ENCODE data around the gene TMEM107.

The TMEM107 gene

GRCh38 chr17:8173056-8173870, 2.9 kb downstream of the TMEM107 start (continued):
- TF ChIP-seq ZSCAN23 (tag by site-specific recombination; IDR thresholded peaks at IDR 0.05) (peak; percentile 92; the same call in 1 of the 2 replicates), KLF10 (tag by site-specific recombination; IDR thresholded peaks at IDR 0.05) (peak; percentile 92), ZNF302 (tag by site-specific recombination; IDR thresholded peaks at IDR 0.05; ENCODE audit: low read depth) (no peak), ZNF791 (tag by site-specific recombination; IDR thresholded peaks at IDR 0.05) (no peak), TCF7L2 (IDR thresholded peaks at IDR 0.05; ENCODE audit: borderline replicate concordance, low read depth, low read length) (peak; percentile 37; the same call in 1 of the 2 replicates), ZNF510 (tag by site-specific recombination; IDR thresholded peaks at IDR 0.05; ENCODE audit: insufficient replicate concordance) (no peak), WT1 (tag by site-specific recombination; IDR thresholded peaks at IDR 0.05) (peak; percentile 41; the same call in 1 of the 2 replicates), ZNF148 (tag by site-specific recombination; IDR thresholded peaks at IDR 0.05; ENCODE audit: borderline replicate concordance) (no peak), SP3 (tag by site-specific recombination; IDR thresholded peaks at IDR 0.05) (peak; percentile 69), ZNF776 (tag by site-specific recombination; IDR thresholded peaks at IDR 0.05; ENCODE audit: borderline replicate concordance) (no peak), ZNF10 (tag by site-specific recombination; IDR thresholded peaks at IDR 0.05) (peak; percentile 88), ZNF362 (tag by site-specific recombination; IDR thresholded peaks at IDR 0.05) (peak; percentile 78; the same call in 1 of the 2 replicates), ZNF274 (IDR thresholded peaks at IDR 0.05; ENCODE audit: low read length) (no peak), ZNF274 (tag by site-specific recombination; IDR thresholded peaks at IDR 0.05; ENCODE audit: borderline replicate concordance) (no peak), ZNF248 (tag by site-specific recombination; IDR thresholded peaks at IDR 0.05) (no peak), ZNF792 (tag by site-specific recombination; IDR thresholded peaks at IDR 0.05) (no peak), ZBTB48 (tag by site-specific recombination; IDR thresholded peaks at IDR 0.05) (no peak), ZNF529 (tag by site-specific recombination; IDR thresholded peaks at IDR 0.05; ENCODE audit: insufficient replicate concordance) (no peak), ZNF580 (tag by site-specific recombination; IDR thresholded peaks at IDR 0.05) (peak; percentile 92), ZNF19 (tag by site-specific recombination; IDR thresholded peaks at IDR 0.05; ENCODE audit: low read depth) (no peak), ZNF423 (tag by site-specific recombination; IDR thresholded peaks at IDR 0.05) (no peak), ZNF341 (tag by site-specific recombination; IDR thresholded peaks at IDR 0.05; ENCODE audit: low read depth) (no peak), ZBTB6 (tag by site-specific recombination; IDR thresholded peaks at IDR 0.05) (no peak; the same call in 1 of the 2 replicates), ZBTB10 (tag by site-specific recombination; IDR thresholded peaks at IDR 0.05) (peak; percentile 39; the same call in 1 of the 2 replicates), ZBTB21 (tag by site-specific recombination; IDR thresholded peaks at IDR 0.05) (peak; percentile 75; the same call in 1 of the 2 replicates), ZNF837 (tag by site-specific recombination; IDR thresholded peaks at IDR 0.05) (0 out of 2 replicates have a peak, but pooled peaks have one; percentile 56), ZNF600 (tag by site-specific recombination; IDR thresholded peaks at IDR 0.05) (peak; percentile 97), ZFP69B (tag by site-specific recombination; IDR thresholded peaks at IDR 0.05) (peak; percentile 84; the same call in 1 of the 2 replicates), ZNF549 (tag by site-specific recombination; IDR thresholded peaks at IDR 0.05) (no peak), ZNF692 (tag by site-specific recombination; IDR thresholded peaks at IDR 0.05) (peak; percentile 21; the same call in 1 of the 2 replicates)
